ENCODE results near the gene SLC25A39.

GRCh38 chr17:44338702-44339101 lies 14.1 kb upstream of the SLC25A39 start:
- no peak for TF ChIP-seq CTCF (IDR thresholded peaks at IDR 0.05)
- no peak for TF ChIP-seq POLR2A (IDR thresholded peaks at IDR 0.05)
